ENCODE data around the gene NR1H3. TPM values are rescaled to one million over a fixed set of nuclear protein-coding genes. Genes with fewer than 3 reads are reported as not detected.

The NR1H3 gene
- total RNA-seq, 3 donors from 2014 or later (not counting 1 experiment from before 2014, with no cell fraction given), result 11.3 to 26.0 (median 13.5) TPM

DNA sequence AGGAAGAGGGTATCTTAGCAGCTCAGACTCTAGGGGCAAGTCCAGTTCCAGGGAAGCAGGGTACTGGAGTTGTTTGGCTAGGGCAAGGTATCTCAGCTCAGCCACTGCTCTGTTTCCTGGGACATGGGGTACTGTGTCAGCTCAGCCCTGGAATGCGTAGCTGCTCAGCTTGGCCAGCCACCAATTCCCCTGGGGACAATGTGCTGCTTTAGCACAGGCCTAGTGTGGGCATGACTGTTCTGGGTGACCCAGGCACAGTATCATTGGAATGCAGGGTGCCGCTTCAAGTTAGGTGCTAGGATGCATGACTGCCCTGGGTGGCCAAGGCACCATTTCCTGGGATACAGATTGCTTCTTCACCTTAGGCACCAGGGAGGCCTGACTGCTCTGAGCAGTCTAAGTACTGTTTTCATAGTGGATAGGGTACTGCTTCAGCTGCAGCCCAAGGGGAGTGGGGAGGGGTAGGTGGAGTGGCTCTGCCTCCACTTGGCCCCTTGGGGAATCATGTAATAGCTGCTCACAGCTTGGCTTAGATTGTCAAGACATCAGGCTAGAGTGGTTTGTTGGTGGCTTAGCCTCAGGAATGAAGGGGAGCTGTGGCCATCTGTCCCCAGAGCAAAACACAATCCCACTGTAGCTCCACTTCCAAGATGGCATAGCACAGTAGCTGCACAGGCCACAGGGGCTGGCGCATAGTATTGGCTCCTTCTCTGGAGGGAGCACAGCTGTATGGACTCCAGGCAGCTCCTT lies 48.1 kb downstream of the NR1H3 start:
- Mint-ChIP-seq H3K4me1 (peaks cover 0 to 14% of the 10 kb centered on the region in 2 donors), H3K27me3 (ENCODE audit: low read depth in 2 of 2) (no peaks in the 10 kb centered on the region), H3K36me3 (peaks cover 46% of the 10 kb centered on the region), H3K27ac (no peak overlapping the region), H3K4me3 (no peak overlapping the region), H3K9me3 (peaks cover 5 to 6% of the 10 kb centered on the region in 2 donors)
- ATAC-seq (no peak), DNase-seq (no peak)
- Histone ChIP-seq H3K27me3 (ENCODE audit: control insufficient read depth, insufficient read depth, low read length) (no peaks in the 10 kb centered on the region), H3K4me1 (ENCODE audit: control insufficient read depth, insufficient read depth, low read length) (no peaks in the 10 kb centered on the region), H3K27ac (ENCODE audit: low read length) (no peak overlapping the region), H3K36me3 (ENCODE audit: control insufficient read depth, insufficient read depth, low read length) (peaks cover 83% of the 10 kb centered on the region), H3K9me3 (ENCODE audit: control insufficient read depth, insufficient read depth, low read length) (no peaks in the 10 kb centered on the region), H3K4me3 (ENCODE audit: low read length) (no peak overlapping the region)
- 97% methylated on average over 3 of the region's 3 CpGs for WGBS (ENCODE audit: insufficient coverage)
- intact Hi-C loops (cut with micrococcal nuclease), result no loop called here
- no peak for TF ChIP-seq CTCF (IDR thresholded peaks at IDR 0.05)

DNA sequence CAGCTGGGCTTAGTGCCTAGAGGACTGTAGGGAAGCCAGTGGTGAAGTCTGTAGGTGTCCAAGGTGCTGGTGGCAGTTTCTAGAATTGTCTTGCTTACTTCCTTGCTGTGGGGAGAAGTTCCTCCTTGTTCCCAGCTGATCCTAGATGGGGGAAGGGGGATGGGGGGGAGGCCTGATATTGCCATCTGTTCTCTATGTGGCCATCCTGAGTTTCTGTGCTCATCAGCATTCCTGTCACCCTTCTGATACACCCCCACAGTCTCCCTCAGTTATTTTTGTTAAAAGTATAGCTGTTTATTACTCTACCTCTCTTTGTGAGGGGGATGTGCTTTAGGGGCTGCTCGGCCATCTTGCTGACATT lies 48.7 kb downstream of the NR1H3 start:
- Histone ChIP-seq H3K4me1 (ENCODE audit: control insufficient read depth, insufficient read depth, low read length) (no peaks in the 10 kb centered on the region), H3K27me3 (ENCODE audit: control insufficient read depth, insufficient read depth, low read length) (no peaks in the 10 kb centered on the region), H3K4me3 (ENCODE audit: low read length) (no peak overlapping the region), H3K9me3 (ENCODE audit: control insufficient read depth, insufficient read depth, low read length) (no peaks in the 10 kb centered on the region), H3K27ac (ENCODE audit: low read length) (no peak overlapping the region), H3K36me3 (ENCODE audit: control insufficient read depth, insufficient read depth, low read length) (peaks cover 89% of the 10 kb centered on the region)
- peaks cover 40% of the 10 kb centered on the region for H3K36me3 Mint-ChIP-seq
- peaks cover 0 to 14% of the 10 kb centered on the region in 2 donors for H3K4me1 Mint-ChIP-seq
- H3K4me3 Mint-ChIP-seq, result no peak overlapping the region
- H3K27ac Mint-ChIP-seq, result no peak overlapping the region
- no CpG with 5 or more reads among the region's 1 CpG for WGBS (ENCODE audit: insufficient coverage)
- ATAC-seq (no peak), DNase-seq (no peak)
- intact Hi-C loops (cut with micrococcal nuclease), result no loop called here
- no peaks in the 10 kb centered on the region for H3K27me3 Mint-ChIP-seq (ENCODE audit: low read depth in 2 of 2)
- no peak for TF ChIP-seq CTCF (IDR thresholded peaks at IDR 0.05)
- H3K9me3 Mint-ChIP-seq, result peaks cover 5 to 6% of the 10 kb centered on the region in 2 donors

GRCh38 chr11:47308050-47308823 lies 50.4 kb downstream of the NR1H3 start:
- ATAC-seq, result no peak
- Histone ChIP-seq H3K9me3 (ENCODE audit: control insufficient read depth, insufficient read depth, low read length) (no peaks in the 10 kb centered on the region), H3K27me3 (ENCODE audit: control insufficient read depth, insufficient read depth, low read length) (no peaks in the 10 kb centered on the region), H3K36me3 (ENCODE audit: control insufficient read depth, insufficient read depth, low read length) (peaks cover 86% of the 10 kb centered on the region), H3K4me1 (ENCODE audit: control insufficient read depth, insufficient read depth, low read length) (no peaks in the 10 kb centered on the region), H3K4me3 (ENCODE audit: low read length) (no peak overlapping the region), H3K27ac (ENCODE audit: low read length) (no peak overlapping the region)
- no peak for DNase-seq
- H3K9me3 Mint-ChIP-seq, result peaks cover 0 to 3% of the 10 kb centered on the region in 2 donors
- H3K36me3 Mint-ChIP-seq, result peaks cover 27% of the 10 kb centered on the region
- H3K4me3 Mint-ChIP-seq, result no peak overlapping the region
- H3K4me1 Mint-ChIP-seq, result peaks cover 0 to 7% of the 10 kb centered on the region in 2 donors
- TF ChIP-seq CTCF (IDR thresholded peaks at IDR 0.05), result no peak
- H3K27ac Mint-ChIP-seq, result no peak overlapping the region
- WGBS (ENCODE audit: insufficient coverage), result 96% methylated on average over 6 of the region's 6 CpGs
- intact Hi-C loops (cut with micrococcal nuclease), result no loop called here
- H3K27me3 Mint-ChIP-seq (ENCODE audit: low read depth in 2 of 2), result no peaks in the 10 kb centered on the region
